Measurements from ENCODE around the gene INO80D. TPM values are rescaled to one million over a fixed set of nuclear protein-coding genes. Genes with fewer than 3 reads are reported as not detected.
"Not testable (repeated sequence)": the region's sequence is repeated elsewhere in the genome, so short reads cannot be mapped to it uniquely, and the experiment has no call there.

Gene INO80D
- total RNA-seq, 4 donors from 2014 or later, result 25.0 to 49.7 (median 26.5) TPM

DNA sequence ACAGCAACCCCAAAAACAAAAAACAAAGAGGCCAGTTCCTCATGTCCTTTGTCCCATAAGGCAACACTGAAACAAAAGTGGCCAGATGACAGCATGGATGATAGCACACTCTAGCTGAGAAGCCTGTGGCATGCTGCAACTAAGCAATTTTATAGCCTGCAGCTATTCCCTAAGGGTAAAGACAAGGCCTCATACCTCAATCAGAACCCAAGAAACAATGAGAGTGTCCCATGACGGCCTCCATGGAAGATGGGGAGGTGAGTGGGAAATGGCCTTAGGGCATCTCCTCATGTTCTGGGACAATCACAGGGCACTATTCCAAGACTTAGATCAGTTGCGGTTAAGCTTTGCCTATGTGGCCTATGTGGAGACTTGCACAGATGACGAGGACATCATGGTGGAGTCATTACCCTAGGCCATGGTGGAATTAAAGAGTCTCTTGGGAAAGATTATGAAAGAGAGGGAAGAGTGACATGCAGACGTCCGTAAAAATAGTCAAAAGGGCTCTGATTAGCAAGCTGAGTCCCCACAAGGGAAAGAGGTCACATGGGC is 103.1 kb downstream of the INO80D start:
- H3K36me3 ChIP-seq, result no peaks in the 10 kb centered on the region
- H3K4me3 ChIP-seq (replicated peaks in 1 of 3), result no peak overlapping the region
- no peak for DNase-seq
- no peak overlapping the region for H3K27ac ChIP-seq
- 92 to 94% methylated on average over 5 of the region's 5 CpGs for WGBS, 2 donors
- H3K4me1 ChIP-seq, result no peaks in the 10 kb centered on the region
- intact Hi-C loops (cut with DNase I), result no loop called here
- no peaks in the 10 kb centered on the region for H3K9me3 ChIP-seq
- no peak for TF ChIP-seq POLR2A (IDR thresholded peaks at IDR 0.05)
- TF ChIP-seq, protein P1, sequence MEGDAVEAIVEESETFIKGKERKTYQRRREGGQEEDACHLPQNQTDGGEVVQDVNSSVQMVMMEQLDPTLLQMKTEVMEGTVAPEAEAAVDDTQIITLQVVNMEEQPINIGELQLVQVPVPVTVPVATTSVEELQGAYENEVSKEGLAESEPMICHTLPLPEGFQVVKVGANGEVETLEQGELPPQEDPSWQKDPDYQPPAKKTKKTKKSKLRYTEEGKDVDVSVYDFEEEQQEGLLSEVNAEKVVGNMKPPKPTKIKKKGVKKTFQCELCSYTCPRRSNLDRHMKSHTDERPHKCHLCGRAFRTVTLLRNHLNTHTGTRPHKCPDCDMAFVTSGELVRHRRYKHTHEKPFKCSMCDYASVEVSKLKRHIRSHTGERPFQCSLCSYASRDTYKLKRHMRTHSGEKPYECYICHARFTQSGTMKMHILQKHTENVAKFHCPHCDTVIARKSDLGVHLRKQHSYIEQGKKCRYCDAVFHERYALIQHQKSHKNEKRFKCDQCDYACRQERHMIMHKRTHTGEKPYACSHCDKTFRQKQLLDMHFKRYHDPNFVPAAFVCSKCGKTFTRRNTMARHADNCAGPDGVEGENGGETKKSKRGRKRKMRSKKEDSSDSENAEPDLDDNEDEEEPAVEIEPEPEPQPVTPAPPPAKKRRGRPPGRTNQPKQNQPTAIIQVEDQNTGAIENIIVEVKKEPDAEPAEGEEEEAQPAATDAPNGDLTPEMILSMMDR (IDR thresholded peaks at IDR 0.05), result no peak
- H3K27me3 ChIP-seq, result no peaks in the 10 kb centered on the region

DNA sequence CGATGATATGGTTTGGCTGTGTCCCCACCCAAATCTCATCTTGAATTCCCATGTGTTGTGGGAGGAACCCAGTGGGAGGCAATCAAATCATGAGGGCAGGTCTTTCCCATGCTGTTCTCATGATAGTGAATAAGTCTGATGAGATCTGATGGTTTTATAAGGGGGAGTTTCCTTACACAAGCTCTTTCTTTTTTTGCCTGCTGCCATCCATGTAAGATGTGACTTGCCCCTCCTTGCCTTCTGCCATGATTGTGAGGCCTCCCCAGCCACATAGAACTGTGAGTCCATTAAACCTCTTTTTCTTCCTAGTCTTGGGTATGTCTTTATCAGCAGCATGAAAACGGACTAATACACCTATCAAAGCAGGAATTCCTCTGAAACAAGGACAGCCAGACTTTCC is 107.2 kb downstream of the INO80D start:
- DNase-seq; H3K27me3 ChIP-seq; H3K27ac ChIP-seq; H3K9me3 ChIP-seq; H3K4me1 ChIP-seq; intact Hi-C loops (cut with DNase I); H3K4me3 ChIP-seq (replicated peaks in 1 of 3); H3K36me3 ChIP-seq: not testable (repeated sequence)
- WGBS, 2 donors, result 87 to 96% methylated on average over 2 of the region's 2 CpGs

DNA sequence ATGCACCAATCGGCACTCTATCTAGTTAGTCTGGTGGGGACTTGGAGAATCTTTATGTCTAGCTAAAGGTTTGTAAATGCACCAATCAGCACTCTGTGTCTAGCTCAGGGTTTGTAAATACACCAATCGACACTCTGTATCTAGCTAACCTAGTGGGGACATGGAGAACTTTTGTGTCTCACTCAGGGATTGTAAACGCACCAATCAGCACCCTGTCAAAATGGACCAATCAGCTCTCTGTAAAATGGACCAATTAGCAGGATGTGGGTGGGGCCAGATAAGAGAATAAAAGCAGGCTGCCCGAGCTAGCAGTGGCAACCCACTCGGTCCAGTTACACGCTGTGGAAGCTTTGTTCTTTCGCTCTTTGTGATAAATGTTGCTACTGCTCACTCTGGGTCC is 108.3 kb downstream of the INO80D start:
- H3K27ac ChIP-seq; intact Hi-C loops (cut with DNase I); H3K27me3 ChIP-seq; H3K9me3 ChIP-seq; H3K36me3 ChIP-seq; DNase-seq; H3K4me1 ChIP-seq; H3K4me3 ChIP-seq (replicated peaks in 1 of 3): not testable (repeated sequence)
- 85 to 89% methylated on average over 7 of the region's 7 CpGs for WGBS, 2 donors

DNA sequence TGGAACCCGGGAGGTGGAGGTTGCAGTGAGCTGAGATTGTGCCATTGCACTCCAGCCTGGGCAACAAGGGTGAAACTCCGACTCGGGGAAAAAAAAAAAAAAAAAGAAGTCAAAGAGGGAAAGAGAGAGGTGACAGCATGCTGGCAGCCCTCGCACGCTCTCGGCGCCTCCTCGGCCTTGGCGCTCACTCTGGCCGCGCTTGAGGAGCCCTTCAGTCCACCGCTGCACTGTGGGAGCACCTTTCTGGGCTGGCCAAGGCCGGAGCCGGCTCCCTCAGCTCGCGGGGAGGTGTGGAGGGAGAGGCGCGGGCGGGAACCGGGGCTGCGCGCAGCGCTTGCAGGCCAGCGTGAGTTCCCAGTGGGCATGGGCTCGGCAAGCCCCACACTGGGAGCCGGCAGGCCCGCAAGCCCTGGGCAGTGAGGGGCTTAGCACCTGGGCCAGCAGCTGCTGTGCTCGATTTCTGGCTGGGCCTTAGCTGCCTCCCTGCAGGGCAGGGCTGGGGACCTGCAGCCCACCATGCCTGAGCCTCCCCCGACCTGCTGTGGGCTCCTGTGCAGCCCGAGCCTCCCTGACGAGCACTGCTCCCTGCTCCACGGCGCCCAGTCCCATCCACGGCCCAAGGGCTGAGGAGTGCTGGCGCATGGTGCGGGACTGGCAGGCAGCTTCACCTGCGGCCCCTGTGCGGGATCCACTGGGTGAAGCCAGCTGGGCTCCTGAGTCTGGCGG is 108.9 kb downstream of the INO80D start:
- H3K27ac ChIP-seq, result not testable (repeated sequence)

DNA sequence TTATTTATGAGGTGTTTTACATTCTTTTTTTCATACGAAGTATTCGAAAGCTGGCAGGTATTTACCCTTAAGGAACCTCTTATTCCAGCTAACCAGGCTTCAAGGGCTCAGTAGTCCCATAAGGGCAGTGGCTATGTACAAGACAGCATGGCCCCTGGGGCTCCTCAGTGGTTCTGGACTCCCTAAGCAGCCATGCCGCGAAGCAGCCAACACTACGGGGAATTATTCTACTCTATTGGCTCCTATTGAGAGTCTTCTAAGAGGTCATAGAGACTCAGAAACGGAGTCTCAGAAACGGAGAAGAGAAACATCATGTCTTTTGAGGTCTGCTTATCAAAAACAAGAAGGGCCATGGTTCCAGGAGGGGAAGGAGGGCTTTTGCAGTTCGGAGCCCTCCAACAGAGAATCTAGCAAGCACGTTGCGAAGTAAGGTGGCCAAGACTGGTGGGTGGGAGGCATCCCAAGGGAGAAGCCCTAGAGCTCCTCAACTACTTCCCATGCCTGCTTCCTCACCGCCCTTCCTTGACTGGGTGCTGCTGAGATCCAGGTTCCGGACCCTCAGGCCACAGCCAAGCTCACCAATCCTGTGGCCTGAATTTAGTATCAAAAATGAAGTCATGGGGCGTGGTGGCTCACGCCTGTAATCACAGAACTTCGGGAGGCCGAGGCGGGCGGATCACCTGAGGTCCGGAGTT is 109.7 kb downstream of the INO80D start:
- no peak for TF ChIP-seq POLR2A (IDR thresholded peaks at IDR 0.05)
- TF ChIP-seq, protein P1 (IDR thresholded peaks at IDR 0.05), result no peak
- no peak for DNase-seq

More for the DNA sequence above, 108.9 kb downstream of the INO80D start:
- H3K4me1 ChIP-seq; intact Hi-C loops (cut with DNase I); DNase-seq; H3K9me3 ChIP-seq; H3K4me3 ChIP-seq (replicated peaks in 1 of 3); H3K36me3 ChIP-seq; H3K27me3 ChIP-seq: not testable (repeated sequence)
- WGBS, 2 donors, result 93 to 97% methylated on average over 24 to 32 of the region's 39 CpGs

DNA sequence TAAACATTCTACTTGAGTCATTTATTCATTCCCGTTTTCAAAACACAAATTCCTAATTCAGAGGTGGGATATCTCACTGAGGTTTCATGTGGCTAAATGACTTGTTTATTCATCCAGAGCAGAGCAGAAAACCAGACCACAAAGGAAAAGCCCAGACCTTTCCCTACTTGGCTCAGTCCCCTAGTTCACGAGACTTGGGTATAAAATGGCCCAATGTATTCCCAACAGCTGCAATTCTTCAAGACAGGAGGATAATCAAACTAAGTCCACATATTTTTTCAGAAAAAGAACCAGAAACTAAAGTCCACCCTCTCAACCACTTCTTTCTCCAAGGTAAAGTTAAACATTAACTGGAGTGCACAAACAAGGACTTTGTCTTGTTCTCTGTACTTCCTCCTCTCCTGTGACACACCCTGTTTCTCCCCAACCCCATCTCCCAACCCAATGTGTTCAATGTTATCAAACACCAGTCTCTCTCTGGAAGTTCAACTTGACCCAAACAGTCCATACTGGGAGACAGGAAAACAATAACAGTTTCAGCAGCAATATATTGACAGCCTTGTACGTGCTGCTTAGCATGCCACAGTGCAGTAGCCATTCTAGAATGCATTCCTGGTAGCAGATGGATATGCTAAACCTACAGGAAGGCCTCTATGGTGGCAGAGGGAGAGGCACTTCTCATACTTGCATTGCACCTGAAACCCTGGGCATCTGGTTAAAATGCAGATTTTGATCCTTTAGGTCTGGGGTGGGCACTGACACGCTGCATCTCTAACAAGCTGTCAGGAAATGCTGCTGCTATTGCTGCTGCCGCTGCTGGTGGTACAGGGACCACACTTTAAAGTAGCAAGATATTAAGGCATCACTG is 110.7 kb downstream of the INO80D start:
- intact Hi-C loops (cut with DNase I), result no loop called here
- 56 to 66% methylated on average over 5 of the region's 5 CpGs for WGBS, 2 donors
- H3K27me3 ChIP-seq, result no peaks in the 10 kb centered on the region
- TF ChIP-seq, protein P1 (IDR thresholded peaks at IDR 0.05), result no peak
- TF ChIP-seq POLR2A (IDR thresholded peaks at IDR 0.05), result no peak
- H3K9me3 ChIP-seq, result no peaks in the 10 kb centered on the region
- H3K4me1 ChIP-seq, result peaks cover 0 to 5% of the 10 kb centered on the region in 2 donors
- no peak overlapping the region for H3K4me3 ChIP-seq (replicated peaks in 1 of 3)
- H3K36me3 ChIP-seq, result no peaks in the 10 kb centered on the region
- no peak for DNase-seq
- no peak overlapping the region for H3K27ac ChIP-seq

More for the DNA sequence above, 109.7 kb downstream of the INO80D start:
- Histone ChIP-seq H3K27ac (no peak overlapping the region), H3K9me3 (no peaks in the 10 kb centered on the region), H3K4me3 (replicated peaks in 1 of 3) (no peak overlapping the region), H3K4me1 (peaks cover 0 to 5% of the 10 kb centered on the region in 2 donors), H3K27me3 (no peaks in the 10 kb centered on the region), H3K36me3 (no peaks in the 10 kb centered on the region)
- WGBS, 2 donors, result 93 to 94% methylated on average over 19 of the region's 19 CpGs
- intact Hi-C loops (cut with DNase I), result no loop called here
